ENCODE data around the gene TTC21A.

The TTC21A gene

GRCh38 chr3:39098473-39099000 is 8.9 kb upstream of the TTC21A start:
- TF ChIP-seq EZH2phosphoT487 (conservative IDR thresholded peaks at IDR 0.05; ENCODE audit: low read length) (no peak), CTCF (IDR thresholded peaks at IDR 0.05; ENCODE audit: insufficient read depth, low read length, poor library complexity, severe bottlenecking) (no peak)
- Histone ChIP-seq H3K9ac (ENCODE audit: low read length) (no peak overlapping the region), H3K4me3 (ENCODE audit: insufficient read depth, low read length, poor library complexity, severe bottlenecking) (no peak overlapping the region), H3K27ac (ENCODE audit: low read depth, low read length) (no peak overlapping the region), H3K4me2 (ENCODE audit: low read depth, low read length, poor library complexity, severe bottlenecking) (no peak overlapping the region), H3K9me3 (ENCODE audit: insufficient read depth, low read length) (no peaks in the 10 kb centered on the region), H4K20me1 (ENCODE audit: low read depth, low read length) (no peaks in the 10 kb centered on the region), H3K27me3 (ENCODE audit: low read length) (no peaks in the 10 kb centered on the region), H3K79me2 (ENCODE audit: insufficient read depth, low read length) (no peaks in the 10 kb centered on the region), H3K36me3 (ENCODE audit: low read length) (no peaks in the 10 kb centered on the region), H3F3A (ENCODE audit: insufficient read depth) (no peaks in the 10 kb centered on the region), H3K9me2 (replicated peaks; ENCODE audit: insufficient read depth, low read length) (no peaks in the 10 kb centered on the region), H2AFZ (ENCODE audit: low read depth, low read length, severe bottlenecking) (no peak overlapping the region)

- H3K36me3 ChIP-seq (ENCODE audit: low read length), result no peaks in the 10 kb centered on the region
- H3K4me3 ChIP-seq (ENCODE audit: insufficient read depth, low read length, poor library complexity, severe bottlenecking), result no peak overlapping the region
- H3K79me2 ChIP-seq (ENCODE audit: insufficient read depth, low read length), result no peaks in the 10 kb centered on the region
- H3K9ac ChIP-seq (ENCODE audit: low read length), result no peak overlapping the region
- no peaks in the 10 kb centered on the region for H3K27me3 ChIP-seq (ENCODE audit: low read length)
- no peaks in the 10 kb centered on the region for H3K9me2 ChIP-seq (replicated peaks; ENCODE audit: insufficient read depth, low read length)
- TF ChIP-seq EZH2phosphoT487 (conservative IDR thresholded peaks at IDR 0.05; ENCODE audit: low read length) (no peak), CTCF (IDR thresholded peaks at IDR 0.05; ENCODE audit: insufficient read depth, low read length, poor library complexity, severe bottlenecking) (no peak)
- no peak overlapping the region for H3K27ac ChIP-seq (ENCODE audit: low read depth, low read length)
- H3K9me3 ChIP-seq (ENCODE audit: insufficient read depth, low read length), result no peaks in the 10 kb centered on the region
- no peak overlapping the region for H3K4me2 ChIP-seq (ENCODE audit: low read depth, low read length, poor library complexity, severe bottlenecking)
- H4K20me1 ChIP-seq (ENCODE audit: low read depth, low read length), result no peaks in the 10 kb centered on the region
- H2AFZ ChIP-seq (ENCODE audit: low read depth, low read length, severe bottlenecking), result no peak overlapping the region
- H3F3A ChIP-seq (ENCODE audit: insufficient read depth), result no peaks in the 10 kb centered on the region
Observed at GRCh38 chr3:39099242-39099641, 8.2 kb upstream of the TTC21A start.

GRCh38 chr3:39099738-39100499 is 7.6 kb upstream of the TTC21A start:
- Histone ChIP-seq H3F3A (ENCODE audit: insufficient read depth) (no peaks in the 10 kb centered on the region), H3K9me2 (replicated peaks; ENCODE audit: insufficient read depth, low read length) (no peaks in the 10 kb centered on the region), H3K79me2 (ENCODE audit: insufficient read depth, low read length) (no peaks in the 10 kb centered on the region), H4K20me1 (ENCODE audit: low read depth, low read length) (no peaks in the 10 kb centered on the region), H3K27ac (ENCODE audit: low read depth, low read length) (no peak overlapping the region), H3K9me3 (ENCODE audit: insufficient read depth, low read length) (no peaks in the 10 kb centered on the region), H3K4me2 (ENCODE audit: low read depth, low read length, poor library complexity, severe bottlenecking) (no peak overlapping the region), H3K27me3 (ENCODE audit: low read length) (no peaks in the 10 kb centered on the region), H2AFZ (ENCODE audit: low read depth, low read length, severe bottlenecking) (no peak overlapping the region), H3K4me3 (ENCODE audit: insufficient read depth, low read length, poor library complexity, severe bottlenecking) (no peak overlapping the region), H3K9ac (ENCODE audit: low read length) (no peak overlapping the region), H3K36me3 (ENCODE audit: low read length) (no peaks in the 10 kb centered on the region)
- TF ChIP-seq CTCF (IDR thresholded peaks at IDR 0.05; ENCODE audit: insufficient read depth, low read length, poor library complexity, severe bottlenecking) (no peak), EZH2phosphoT487 (conservative IDR thresholded peaks at IDR 0.05; ENCODE audit: low read length) (no peak)
